ENCODE data around the gene ZNF410. TPM values are rescaled to one million over a fixed set of nuclear protein-coding genes. Genes with fewer than 3 reads are reported as not detected.
A peak's percentile ranks its signal among the peaks of the same experiment; 100 is the strongest.
"Not testable (repeated sequence)": the region's sequence is repeated elsewhere in the genome, so short reads cannot be mapped to it uniquely, and the experiment has no call there.

The ZNF410 gene
- total RNA-seq, 4 donors from 2014 or later: 44.6 to 71.2 (median 61.0) TPM

DNA sequence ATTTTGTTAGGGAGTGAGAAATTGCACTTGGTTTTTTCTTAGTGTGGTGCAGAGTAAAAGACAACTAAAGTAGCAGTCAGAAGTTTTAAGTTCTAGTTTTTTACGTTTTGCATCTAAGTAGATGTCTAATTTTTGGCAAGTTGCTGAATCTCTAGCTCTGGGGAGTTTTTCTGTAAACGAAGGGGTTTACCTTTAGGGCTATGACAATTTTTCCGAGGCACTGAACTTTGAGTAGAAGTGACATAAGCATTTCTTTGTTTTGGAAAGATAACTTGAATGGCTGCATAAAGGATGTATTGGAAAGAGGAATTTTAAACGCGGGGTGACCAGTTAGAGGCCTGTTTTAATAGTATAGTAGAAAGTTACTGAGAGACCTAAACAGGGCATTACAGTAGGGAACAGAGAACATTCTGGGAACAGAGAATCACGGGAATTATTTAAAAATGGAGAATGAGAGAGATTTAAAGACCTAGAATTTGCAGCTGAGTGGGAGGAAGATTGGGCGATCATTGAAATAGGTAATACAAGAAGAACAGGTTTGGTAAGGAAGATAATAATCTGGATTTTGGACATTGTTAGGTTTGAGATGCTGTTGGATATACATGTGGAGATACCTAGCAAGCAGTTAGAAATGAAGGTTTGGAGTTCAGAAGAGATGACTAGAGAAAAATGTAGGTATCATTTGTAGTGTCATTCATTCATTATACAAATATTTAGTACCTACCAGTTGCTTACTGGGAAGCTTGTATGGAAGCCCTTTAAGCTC is 1.2 kb downstream of the ZNF410 start:
- DNase-seq: no peak

DNA sequence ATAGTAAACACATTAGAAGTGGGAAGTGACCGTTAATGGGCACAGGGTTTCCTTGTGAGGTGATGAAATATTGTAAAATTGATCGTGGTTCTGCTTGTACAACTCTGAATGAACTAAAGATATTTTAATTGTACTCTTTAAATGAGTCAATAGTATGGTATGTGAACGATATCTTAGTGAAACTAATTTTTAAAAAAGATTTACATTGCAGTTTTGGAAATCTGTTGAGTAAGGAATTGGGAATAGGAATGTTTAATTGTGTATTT is 1.7 kb downstream of the ZNF410 start:
- peaks cover 0 to 4% (median 0%) of the 10 kb centered on the region in 3 donors for H3K36me3 ChIP-seq
- TF ChIP-seq, protein P1, sequence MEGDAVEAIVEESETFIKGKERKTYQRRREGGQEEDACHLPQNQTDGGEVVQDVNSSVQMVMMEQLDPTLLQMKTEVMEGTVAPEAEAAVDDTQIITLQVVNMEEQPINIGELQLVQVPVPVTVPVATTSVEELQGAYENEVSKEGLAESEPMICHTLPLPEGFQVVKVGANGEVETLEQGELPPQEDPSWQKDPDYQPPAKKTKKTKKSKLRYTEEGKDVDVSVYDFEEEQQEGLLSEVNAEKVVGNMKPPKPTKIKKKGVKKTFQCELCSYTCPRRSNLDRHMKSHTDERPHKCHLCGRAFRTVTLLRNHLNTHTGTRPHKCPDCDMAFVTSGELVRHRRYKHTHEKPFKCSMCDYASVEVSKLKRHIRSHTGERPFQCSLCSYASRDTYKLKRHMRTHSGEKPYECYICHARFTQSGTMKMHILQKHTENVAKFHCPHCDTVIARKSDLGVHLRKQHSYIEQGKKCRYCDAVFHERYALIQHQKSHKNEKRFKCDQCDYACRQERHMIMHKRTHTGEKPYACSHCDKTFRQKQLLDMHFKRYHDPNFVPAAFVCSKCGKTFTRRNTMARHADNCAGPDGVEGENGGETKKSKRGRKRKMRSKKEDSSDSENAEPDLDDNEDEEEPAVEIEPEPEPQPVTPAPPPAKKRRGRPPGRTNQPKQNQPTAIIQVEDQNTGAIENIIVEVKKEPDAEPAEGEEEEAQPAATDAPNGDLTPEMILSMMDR (IDR thresholded peaks at IDR 0.05): no peak
- TF ChIP-seq POLR2A (IDR thresholded peaks at IDR 0.05): no peak
- peak overlapping the region in 1 of 4 donors; percentile 88 for H3K27ac ChIP-seq
- H3K4me1 ChIP-seq: peaks cover 0 to 22% (median 0%) of the 10 kb centered on the region in 4 donors
- no peaks in the 10 kb centered on the region for H3K9me3 ChIP-seq
- H3K4me3 ChIP-seq: no peak overlapping the region
- DNase-seq: no peak
- no peaks in the 10 kb centered on the region for H3K27me3 ChIP-seq

More for the DNA sequence above, 1.2 kb downstream of the ZNF410 start:
- Histone ChIP-seq H3K36me3 (no peaks in the 10 kb centered on the region), H3K4me1 (peaks cover 0 to 22% (median 0%) of the 10 kb centered on the region in 4 donors), H3K4me3 (peak overlapping the region; percentile 72 to 94 (median 75)), H3K9me3 (no peaks in the 10 kb centered on the region), H3K27me3 (no peaks in the 10 kb centered on the region), H3K27ac (peak overlapping the region in 2 of 4 donors; percentile 88 to 91)
- TF ChIP-seq, protein P1 (IDR thresholded peaks at IDR 0.05): no peak
- no peak for TF ChIP-seq POLR2A (IDR thresholded peaks at IDR 0.05)

DNA sequence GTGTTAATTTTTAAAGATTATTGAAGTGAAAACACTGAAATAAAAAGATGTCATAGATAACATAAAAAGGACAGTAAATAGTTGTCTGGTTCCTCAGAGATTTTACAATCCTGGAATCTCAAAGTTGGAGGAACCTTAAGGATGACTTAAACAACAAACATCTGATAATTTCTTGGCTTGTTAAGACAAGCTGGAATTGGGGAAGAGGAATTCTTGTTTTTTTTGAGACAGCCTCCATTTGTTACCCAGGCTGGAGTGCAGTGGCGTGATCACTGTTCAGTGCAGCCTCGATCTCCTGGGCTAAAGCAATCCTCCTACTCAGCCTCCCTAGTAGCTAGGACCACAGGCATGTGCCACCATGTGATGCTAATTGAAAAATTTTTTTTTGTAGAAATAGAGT is 2.3 kb downstream of the ZNF410 start:
- Histone ChIP-seq H3K9me3 (no peaks in the 10 kb centered on the region), H3K4me3 (no peak overlapping the region), H3K27me3 (no peaks in the 10 kb centered on the region), H3K36me3 (peaks cover 0 to 10% (median 0%) of the 10 kb centered on the region in 3 donors), H3K4me1 (peaks cover 0 to 22% (median 0%) of the 10 kb centered on the region in 4 donors), H3K27ac (no peak overlapping the region)
- TF ChIP-seq, protein P1 (IDR thresholded peaks at IDR 0.05): no peak
- no peak for TF ChIP-seq POLR2A (IDR thresholded peaks at IDR 0.05)
- DNase-seq: no peak

DNA sequence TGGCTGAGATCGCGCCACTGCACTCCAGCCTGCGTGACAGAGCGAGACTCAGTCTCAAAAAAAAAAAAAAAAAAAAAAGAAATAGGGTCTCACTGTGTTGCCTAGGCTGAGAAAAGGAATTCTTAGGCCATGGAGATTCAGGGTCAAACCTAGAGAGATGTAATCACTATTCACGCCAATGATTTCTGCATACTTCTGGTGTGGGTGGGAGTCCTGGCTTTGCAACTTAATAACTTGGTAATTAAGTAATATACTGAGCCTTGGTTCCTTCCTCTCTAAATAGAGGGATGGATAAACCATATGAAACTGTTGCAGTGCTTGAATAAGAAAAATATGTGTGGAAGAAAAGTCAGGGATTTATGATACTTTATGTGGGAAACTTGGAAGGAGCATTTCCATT is 2.7 kb downstream of the ZNF410 start:
- peaks cover 0 to 14% (median 0%) of the 10 kb centered on the region in 3 donors for H3K36me3 ChIP-seq
- TF ChIP-seq POLR2A (IDR thresholded peaks at IDR 0.05): no peak
- TF ChIP-seq, protein P1 (IDR thresholded peaks at IDR 0.05): no peak
- no peaks in the 10 kb centered on the region for H3K9me3 ChIP-seq
- H3K4me3 ChIP-seq: no peak overlapping the region
- no peak overlapping the region for H3K27ac ChIP-seq
- peaks cover 0 to 22% (median 0%) of the 10 kb centered on the region in 4 donors for H3K4me1 ChIP-seq
- no peaks in the 10 kb centered on the region for H3K27me3 ChIP-seq
- no peak for DNase-seq

DNA sequence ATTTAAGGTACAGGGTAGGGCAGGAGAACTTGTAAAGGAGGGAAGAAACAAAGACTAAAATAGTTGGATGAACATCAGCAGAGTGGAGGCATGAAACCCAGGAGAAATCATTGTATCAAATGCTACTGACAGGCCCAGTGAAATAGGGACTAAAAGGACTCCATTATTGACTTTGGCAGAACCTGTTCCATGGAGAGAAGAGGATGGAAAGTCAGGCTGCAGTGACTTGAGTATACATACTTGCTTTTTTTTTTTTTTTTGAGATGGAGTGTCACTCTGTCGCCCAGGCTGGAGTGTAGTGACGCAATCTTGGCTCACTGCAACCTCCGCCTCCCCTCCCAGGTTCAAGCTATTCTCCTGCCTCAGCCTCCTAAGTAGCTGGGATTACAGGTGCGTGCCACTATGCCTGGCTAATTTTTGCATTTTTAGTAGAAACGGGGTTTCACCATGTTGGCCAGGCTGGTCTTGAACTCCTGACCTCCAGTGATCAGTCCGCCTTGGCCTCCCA is 7.6 kb downstream of the ZNF410 start:
- not testable (repeated sequence) for H3K4me1 ChIP-seq, H3K9me3 ChIP-seq, DNase-seq, H3K4me3 ChIP-seq, H3K27ac ChIP-seq, H3K27me3 ChIP-seq
- H3K36me3 ChIP-seq: peaks cover 0 to 61% (median 0%) of the 10 kb centered on the region in 3 donors

DNA sequence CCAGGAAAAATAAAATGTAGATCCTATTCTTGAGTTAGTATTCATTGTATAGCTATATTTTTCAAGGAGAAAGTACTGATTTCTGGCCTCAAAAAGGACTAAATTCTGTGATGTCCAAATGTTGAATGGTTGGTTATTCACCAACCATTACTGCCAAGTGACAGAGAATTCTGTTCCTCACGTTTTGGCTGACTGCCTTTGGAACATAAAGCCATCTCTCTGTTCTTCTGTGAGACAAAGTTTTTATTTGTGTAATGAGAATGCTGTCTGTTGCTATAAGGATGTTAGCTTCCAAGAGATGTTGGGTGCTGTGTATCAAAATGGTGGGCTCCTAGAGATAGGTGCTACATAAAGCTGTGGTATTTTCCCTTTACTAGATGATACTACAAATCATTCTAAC is 9.3 kb downstream of the ZNF410 start:
- Histone ChIP-seq H3K27ac (no peak overlapping the region), H3K9me3 (no peaks in the 10 kb centered on the region), H3K36me3 (peaks cover 0 to 77% (median 0%) of the 10 kb centered on the region in 3 donors), H3K4me3 (no peak overlapping the region), H3K27me3 (no peaks in the 10 kb centered on the region), H3K4me1 (no peaks in the 10 kb centered on the region)
- DNase-seq: no peak
- TF ChIP-seq, protein P1 (IDR thresholded peaks at IDR 0.05): no peak
- TF ChIP-seq POLR2A (IDR thresholded peaks at IDR 0.05): no peak
